ENCODE data around the gene TMEM117.
"Not testable (repeated sequence)": the region's sequence is repeated elsewhere in the genome, so short reads cannot be mapped to it uniquely, and the experiment has no call there.

TMEM117 gene

GRCh38 chr12:44235674-44236073 lies 399.8 kb downstream of the TMEM117 start:
- DNase-seq: no peak

GRCh38 chr12:44240186-44240585 lies 404.3 kb downstream of the TMEM117 start:
- DNase-seq: no peak

- no peak for DNase-seq
Measured at GRCh38 chr12:44245932-44246331, 410.1 kb downstream of the TMEM117 start.

GRCh38 chr12:44246482-44247105 lies 410.7 kb downstream of the TMEM117 start:
- DNase-seq: no peak

- DNase-seq: no peak
Measured at GRCh38 chr12:44247588-44247987, 411.7 kb downstream of the TMEM117 start.

- no peak for DNase-seq
Measured at GRCh38 chr12:44248436-44248835, 412.6 kb downstream of the TMEM117 start.

- DNase-seq: not testable (repeated sequence)
Measured at GRCh38 chr12:44250440-44250839, 414.6 kb downstream of the TMEM117 start.

GRCh38 chr12:44253338-44253856 lies 417.5 kb downstream of the TMEM117 start:
- DNase-seq: no peak

- DNase-seq: no peak
Measured at GRCh38 chr12:44258246-44258645, 422.4 kb downstream of the TMEM117 start.

- DNase-seq: no peak
Measured at GRCh38 chr12:44259890-44260289, 424.0 kb downstream of the TMEM117 start.

GRCh38 chr12:44260581-44260980 lies 424.7 kb downstream of the TMEM117 start:
- no peak for DNase-seq

GRCh38 chr12:44285321-44285960 lies 449.6 kb downstream of the TMEM117 start:
- DNase-seq: no peak

GRCh38 chr12:44286336-44286735 lies 450.5 kb downstream of the TMEM117 start:
- no peak for DNase-seq

GRCh38 chr12:44286821-44287505 lies 451.1 kb downstream of the TMEM117 start:
- no peak for DNase-seq

GRCh38 chr12:44287545-44287944 lies 451.7 kb downstream of the TMEM117 start:
- no peak for DNase-seq

- no peak for DNase-seq
Measured at GRCh38 chr12:44294649-44295048, 458.8 kb downstream of the TMEM117 start.

- no peak for DNase-seq
Measured at GRCh38 chr12:44295958-44296623, 460.2 kb downstream of the TMEM117 start.

GRCh38 chr12:44296624-44297197 lies 460.8 kb downstream of the TMEM117 start:
- no peak for DNase-seq

GRCh38 chr12:44299524-44299923 lies 463.6 kb downstream of the TMEM117 start:
- DNase-seq: no peak

- no peak for DNase-seq
Measured at GRCh38 chr12:44307506-44308168, 471.8 kb downstream of the TMEM117 start.

GRCh38 chr12:44313188-44313587 lies 477.3 kb downstream of the TMEM117 start:
- DNase-seq: no peak

GRCh38 chr12:44314007-44314500 lies 478.2 kb downstream of the TMEM117 start:
- no peak for DNase-seq

All from activated CD8-positive, alpha-beta memory T cell treated with anti-CD3 and anti-CD28 coated beads for 24 hours (primary cell).